Neuronal stem cell (in vitro differentiated cells): Measurements from ENCODE around the gene ATP13A1. TPM values are rescaled to one million over a fixed set of nuclear protein-coding genes. Genes with fewer than 3 reads are reported as not detected.

ENCODE experiments used
- small RNA-seq: library from polyadenylated mRNA; stranded (forward); fragments of <200 nt; extraction: miRNeasy Mini kit (QIAGEN cat#:217004); gene quantifications from one replicate; pipeline ENCODE3, GENCODE V24; 2013; ENCODE audit not compliant: insufficient read depth

Gene ATP13A1

Small RNA genes within 50 kb of the gene (small RNA-seq; reads per million reads assigned to genes)
- not detected for gene AC011458.2
